GM19240 (cell line): Measurements from ENCODE around the gene B3GALT5.

ENCODE experiments used
- DNase-seq: peaks from one replicate; pipeline ENCODE4 v3.0.0; 2011; ENCODE audit warnings: low spot score; ENCODE audit not compliant: insufficient read length

B3GALT5 gene

GRCh38 chr21:39694750-39695149 is 82.0 kb downstream of the B3GALT5 start:
- no peak for DNase-seq

- DNase-seq = no peak
These were observed 83.5 kb downstream of the B3GALT5 start for GRCh38 chr21:39696196-39696595.

GRCh38 chr21:39696618-39697017 is 83.9 kb downstream of the B3GALT5 start:
- DNase-seq = no peak

- no peak for DNase-seq
These were observed 87.6 kb downstream of the B3GALT5 start for GRCh38 chr21:39700318-39700717.

GRCh38 chr21:39703578-39703977 is 90.8 kb downstream of the B3GALT5 start:
- DNase-seq = no peak

GRCh38 chr21:39705849-39706248 is 93.1 kb downstream of the B3GALT5 start:
- DNase-seq = no peak

GRCh38 chr21:39707316-39707715 is 94.6 kb downstream of the B3GALT5 start:
- no peak for DNase-seq

GRCh38 chr21:39710866-39711265 is 98.1 kb downstream of the B3GALT5 start:
- DNase-seq = no peak

- DNase-seq = no peak
These were observed 99.5 kb downstream of the B3GALT5 start for GRCh38 chr21:39712273-39712672.

GRCh38 chr21:39712976-39713375 is 100.2 kb downstream of the B3GALT5 start:
- DNase-seq = no peak

GRCh38 chr21:39713905-39714304 is 101.2 kb downstream of the B3GALT5 start:
- no peak for DNase-seq

- no peak for DNase-seq
These were observed 101.6 kb downstream of the B3GALT5 start for GRCh38 chr21:39714331-39714730.

GRCh38 chr21:39715804-39716397 is 103.2 kb downstream of the B3GALT5 start:
- no peak for DNase-seq

- DNase-seq = no peak
These were observed 107.5 kb downstream of the B3GALT5 start for GRCh38 chr21:39720126-39720778.

- no peak for DNase-seq
These were observed 109.1 kb downstream of the B3GALT5 start for GRCh38 chr21:39721885-39722284.
